Cardiac muscle cell (in vitro differentiated cells and primary cell): ENCODE data around the gene CLBA1. TPM values are rescaled to one million over a fixed set of nuclear protein-coding genes. Genes with fewer than 3 reads are reported as not detected.

Experiments used
- DNase-seq, 2 donors: peaks; one replicate each; pipeline versions ENCODE4 v3.0.0 to v3.0.0-alpha.2; 2010 to 2017; ENCODE audit warnings: low read depth in 1 of 2, low spot score in 1 of 2
- H3K27ac ChIP-seq: fragments of 200-600 bp; sonication (generic); 2 replicates; pipeline ENCODE4 v1.5.1; 2016
- H3K27me3 ChIP-seq: fragments of 200-600 bp; sonication (generic); 2 replicates; pipeline ENCODE4 v1.6.0; 2016; ENCODE audit warnings: control low read depth
- H3K36me3 ChIP-seq: fragments of 200-600 bp; sonication (generic); 2 replicates; pipeline ENCODE4 v1.5.1; 2016; ENCODE audit warnings: control low read depth
- H3K4me1 ChIP-seq: fragments of 200-600 bp; sonication (generic); 2 replicates; pipeline ENCODE4 v1.8.1; 2017; ENCODE audit warnings: low read depth, mild to moderate bottlenecking, mixed run types
- H3K4me3 ChIP-seq: fragments of 200-600 bp; sonication (generic); 2 replicates; pipeline ENCODE4 v1.5.1; 2016; ENCODE audit warnings: mild to moderate bottlenecking
- H3K9me3 ChIP-seq: fragments of 200-600 bp; sonication (generic); 2 replicates; pipeline ENCODE4 v1.5.1; 2017; ENCODE audit warnings: low read depth, mild to moderate bottlenecking, control low read depth
- CTCF ChIP-seq: IDR thresholded peaks from 2 replicates; pipeline ENCODE4 v1.5.1; 2012; ENCODE audit warnings: low read depth, mild to moderate bottlenecking, low read length
- polyA plus RNA-seq: library from polyadenylated mRNA; unstranded; fragments of >200 nt; fragmentation: Nextera tagmentation; extraction: Ambion mirVana; gene quantifications from 2 replicates; pipeline ENCODE4 v1.2.1, GENCODE V29; 2016
- total RNA-seq: library from RNA; depleted of rRNA; stranded (reverse); fragments of >200 nt; gene quantifications from 2 replicates; pipeline ENCODE4 v1.2.3, GENCODE V29; 2016

CLBA1 gene
- total and polyA plus RNA-seq, 2 experiments from 2014 or later: 15.5 to 20.4 TPM

- no peak overlapping the region for H3K4me3 ChIP-seq
- no peak for TF ChIP-seq CTCF
- no peak for DNase-seq
- peaks cover 8% of the 10 kb centered on the region for H3K27me3 ChIP-seq
- no peaks in the 10 kb centered on the region for H3K4me1 ChIP-seq
- H3K27ac ChIP-seq: no peak overlapping the region
- no peaks in the 10 kb centered on the region for H3K9me3 ChIP-seq
- no peaks in the 10 kb centered on the region for H3K36me3 ChIP-seq
These were observed 30.7 kb upstream of the CLBA1 start for GRCh38 chr14:104954746-104955395.

- no peak for DNase-seq
- Histone ChIP-seq H3K4me3 (no peak overlapping the region), H3K27ac (no peak overlapping the region), H3K9me3 (no peaks in the 10 kb centered on the region), H3K36me3 (no peaks in the 10 kb centered on the region), H3K4me1 (no peaks in the 10 kb centered on the region), H3K27me3 (peaks cover 9% of the 10 kb centered on the region)
- no peak for TF ChIP-seq CTCF
These were observed 30.2 kb upstream of the CLBA1 start for GRCh38 chr14:104955396-104955770.

GRCh38 chr14:104956290-104956890 lies 29.2 kb upstream of the CLBA1 start:
- Histone ChIP-seq H3K9me3 (no peaks in the 10 kb centered on the region), H3K4me3 (no peak overlapping the region), H3K36me3 (no peaks in the 10 kb centered on the region), H3K4me1 (no peaks in the 10 kb centered on the region), H3K27ac (no peak overlapping the region), H3K27me3 (peaks cover 9% of the 10 kb centered on the region)
- no peak for TF ChIP-seq CTCF
- no peak for DNase-seq

GRCh38 chr14:104957146-104958113 lies 28.2 kb upstream of the CLBA1 start:
- H3K9me3 ChIP-seq: no peaks in the 10 kb centered on the region
- no peak for DNase-seq
- TF ChIP-seq CTCF: no peak
- H3K4me3 ChIP-seq: no peak overlapping the region
- H3K27ac ChIP-seq: no peak overlapping the region
- peaks cover 9% of the 10 kb centered on the region for H3K27me3 ChIP-seq
- H3K36me3 ChIP-seq: no peaks in the 10 kb centered on the region
- H3K4me1 ChIP-seq: no peaks in the 10 kb centered on the region

- no peaks in the 10 kb centered on the region for H3K9me3 ChIP-seq
- H3K27me3 ChIP-seq: peaks cover 4% of the 10 kb centered on the region
- no peak for DNase-seq
These were observed 21.0 kb upstream of the CLBA1 start for GRCh38 chr14:104964546-104964945.

More at GRCh38 chr14:104964546-104964945, 21.0 kb upstream of the CLBA1 start:
- H3K4me1 ChIP-seq: peaks cover 10% of the 10 kb centered on the region
- H3K4me3 ChIP-seq: no peak overlapping the region
- H3K27ac ChIP-seq: no peak overlapping the region
- H3K36me3 ChIP-seq: no peaks in the 10 kb centered on the region
- no peak for TF ChIP-seq CTCF
